Measurements from ENCODE around the gene SPN.

SPN gene

DNA sequence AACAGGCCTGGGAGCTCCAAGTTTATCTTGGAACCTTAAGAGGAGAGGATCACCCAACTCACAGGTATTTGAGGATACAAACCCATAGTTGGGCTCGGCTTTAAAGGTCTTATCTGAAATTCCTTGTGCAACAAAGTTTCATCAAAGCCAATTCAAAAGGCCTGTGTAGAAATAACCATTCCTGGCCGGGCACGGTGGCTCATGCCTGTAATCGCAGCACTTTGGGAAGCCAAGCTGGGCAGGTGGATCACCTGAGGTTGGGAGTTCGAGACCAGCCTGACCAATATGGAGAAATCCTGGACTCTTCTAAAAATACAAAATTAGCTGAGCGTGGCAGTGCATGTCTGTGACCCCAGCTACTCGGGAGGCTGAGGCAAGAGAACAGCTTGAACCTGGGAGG, 54.1 kb downstream of the SPN start:
- TF ChIP-seq FOXP2 (optimal IDR thresholded peaks at IDR 0.05; ENCODE audit: borderline replicate concordance, extremely low read depth, extremely low read length, insufficient read depth), result no peak
- TF ChIP-seq, protein P1, sequence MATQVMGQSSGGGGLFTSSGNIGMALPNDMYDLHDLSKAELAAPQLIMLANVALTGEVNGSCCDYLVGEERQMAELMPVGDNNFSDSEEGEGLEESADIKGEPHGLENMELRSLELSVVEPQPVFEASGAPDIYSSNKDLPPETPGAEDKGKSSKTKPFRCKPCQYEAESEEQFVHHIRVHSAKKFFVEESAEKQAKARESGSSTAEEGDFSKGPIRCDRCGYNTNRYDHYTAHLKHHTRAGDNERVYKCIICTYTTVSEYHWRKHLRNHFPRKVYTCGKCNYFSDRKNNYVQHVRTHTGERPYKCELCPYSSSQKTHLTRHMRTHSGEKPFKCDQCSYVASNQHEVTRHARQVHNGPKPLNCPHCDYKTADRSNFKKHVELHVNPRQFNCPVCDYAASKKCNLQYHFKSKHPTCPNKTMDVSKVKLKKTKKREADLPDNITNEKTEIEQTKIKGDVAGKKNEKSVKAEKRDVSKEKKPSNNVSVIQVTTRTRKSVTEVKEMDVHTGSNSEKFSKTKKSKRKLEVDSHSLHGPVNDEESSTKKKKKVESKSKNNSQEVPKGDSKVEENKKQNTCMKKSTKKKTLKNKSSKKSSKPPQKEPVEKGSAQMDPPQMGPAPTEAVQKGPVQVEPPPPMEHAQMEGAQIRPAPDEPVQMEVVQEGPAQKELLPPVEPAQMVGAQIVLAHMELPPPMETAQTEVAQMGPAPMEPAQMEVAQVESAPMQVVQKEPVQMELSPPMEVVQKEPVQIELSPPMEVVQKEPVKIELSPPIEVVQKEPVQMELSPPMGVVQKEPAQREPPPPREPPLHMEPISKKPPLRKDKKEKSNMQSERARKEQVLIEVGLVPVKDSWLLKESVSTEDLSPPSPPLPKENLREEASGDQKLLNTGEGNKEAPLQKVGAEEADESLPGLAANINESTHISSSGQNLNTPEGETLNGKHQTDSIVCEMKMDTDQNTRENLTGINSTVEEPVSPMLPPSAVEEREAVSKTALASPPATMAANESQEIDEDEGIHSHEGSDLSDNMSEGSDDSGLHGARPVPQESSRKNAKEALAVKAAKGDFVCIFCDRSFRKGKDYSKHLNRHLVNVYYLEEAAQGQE (IDR thresholded peaks at IDR 0.05; ENCODE audit: insufficient read depth in 1 of 2, low read depth in 2 of 2, low read length in 2 of 2), result no peak
- no peak for TF ChIP-seq POLR2AphosphoS5 (IDR thresholded peaks at IDR 0.05; ENCODE audit: low read depth, low read length)
- no peak for TF ChIP-seq TAF1 (IDR thresholded peaks at IDR 0.05; ENCODE audit: borderline replicate concordance, insufficient read depth, low read length)
- no peak for TF ChIP-seq SIN3A (IDR thresholded peaks at IDR 0.05; ENCODE audit: borderline replicate concordance, insufficient read depth, low read length)

DNA sequence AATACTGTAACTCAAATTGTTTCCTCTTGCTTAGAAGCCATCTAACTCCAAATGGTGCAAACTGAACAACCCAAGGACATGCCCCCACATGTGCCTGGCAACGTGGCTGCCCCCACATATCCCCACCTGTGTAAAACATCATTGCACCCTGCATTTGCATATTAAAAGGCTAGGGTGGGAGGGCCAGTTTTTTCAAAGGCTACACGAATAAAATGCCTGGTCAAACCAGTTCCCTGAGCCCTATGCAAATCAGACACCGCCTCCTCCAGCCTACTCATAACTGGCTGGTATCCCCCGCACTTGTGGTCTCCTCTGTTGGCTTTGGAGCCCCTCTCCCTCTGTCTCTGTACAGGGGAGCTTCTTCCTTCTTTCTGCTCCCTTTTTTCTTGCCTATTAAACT, 56.0 kb downstream of the SPN start:
- TF ChIP-seq TAF1 (IDR thresholded peaks at IDR 0.05; ENCODE audit: borderline replicate concordance, insufficient read depth, low read length) (no peak), POLR2AphosphoS5 (IDR thresholded peaks at IDR 0.05; ENCODE audit: low read depth, low read length) (no peak), FOXP2 (optimal IDR thresholded peaks at IDR 0.05; ENCODE audit: borderline replicate concordance, extremely low read depth, extremely low read length, insufficient read depth) (no peak), SIN3A (IDR thresholded peaks at IDR 0.05; ENCODE audit: borderline replicate concordance, insufficient read depth, low read length) (no peak)
- TF ChIP-seq, protein P1 (IDR thresholded peaks at IDR 0.05; ENCODE audit: insufficient read depth in 1 of 2, low read depth in 2 of 2, low read length in 2 of 2), result no peak

Data from PFSK-1 (cell line).